Breast epithelium (tissue), 3 donors: ENCODE measurements around the gene SYCN.

ENCODE experiments used
- CTCF ChIP-seq, 3 donors: fragments of 450-650 bp; IDR thresholded peaks; one replicate each; pipeline ENCODE4 v1.5.1; 2016 to 2017; ENCODE audit warnings: antibody characterized with exemption in 3 of 3, mild to moderate bottlenecking in 3 of 3, moderate library complexity in 3 of 3
- POLR2A ChIP-seq: fragments of 450-650 bp; IDR thresholded peaks from one replicate; pipeline ENCODE4 v1.6.1; 2016; ENCODE audit warnings: antibody characterized with exemption, mild to moderate bottlenecking, moderate library complexity

DNA sequence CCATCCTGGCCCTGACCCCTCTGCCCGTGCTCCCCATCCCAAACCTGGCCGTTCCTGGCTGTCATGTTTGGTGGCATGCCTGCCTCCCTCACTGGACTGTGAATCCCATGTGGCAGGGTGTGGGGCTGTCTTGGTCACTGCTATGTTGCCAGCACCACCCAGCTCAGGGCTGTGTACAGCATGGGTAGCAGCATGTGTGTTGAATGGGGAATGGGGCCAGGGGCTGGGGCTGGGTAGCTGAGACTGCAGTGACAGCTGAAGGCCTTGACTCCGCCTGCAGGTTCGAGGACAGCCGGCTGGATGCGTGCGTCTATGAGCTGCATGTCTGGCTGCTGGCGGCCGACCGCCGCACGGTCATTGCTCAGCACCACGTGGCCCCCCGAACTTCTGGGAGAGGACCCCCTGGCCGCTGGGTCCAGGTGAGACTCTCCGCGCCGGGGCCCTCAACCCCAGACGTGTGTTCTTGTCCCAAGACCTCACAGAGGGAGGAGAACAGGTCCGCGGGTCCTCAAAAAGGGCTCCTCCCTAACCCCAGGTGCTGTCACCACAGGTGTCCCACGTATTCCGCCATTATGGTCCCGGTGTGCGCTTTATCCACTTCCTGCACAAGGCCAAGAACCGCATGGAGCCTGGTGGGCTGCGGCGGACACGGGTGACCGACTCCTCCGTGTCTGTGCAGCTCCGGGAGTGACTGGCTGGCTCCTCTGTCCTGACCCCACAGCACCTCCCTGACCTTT lies 3.8 kb downstream of the SYCN start:
- TF ChIP-seq CTCF (IDR thresholded peaks at IDR 0.05) = no peak
- no peak for TF ChIP-seq POLR2A
